ENCODE data around the gene TOX4.
"Not testable (repeated sequence)": the region's sequence is repeated elsewhere in the genome, so short reads cannot be mapped to it uniquely, and the experiment has no call there.

The TOX4 gene

GRCh38 chr14:21536418-21537089 is 59.6 kb downstream of the TOX4 start:
- DNase-seq: no peak

GRCh38 chr14:21537090-21537424 is 60.1 kb downstream of the TOX4 start:
- DNase-seq: no peak

- no peak for DNase-seq
Observed at GRCh38 chr14:21539189-21539940, 62.4 kb downstream of the TOX4 start.

- no peak for DNase-seq
Observed at GRCh38 chr14:21541413-21542074, 64.5 kb downstream of the TOX4 start.

GRCh38 chr14:21543521-21543960 is 66.5 kb downstream of the TOX4 start:
- DNase-seq: no peak

GRCh38 chr14:21543963-21544362 is 67.0 kb downstream of the TOX4 start:
- DNase-seq: no peak

GRCh38 chr14:21544588-21544987 is 67.6 kb downstream of the TOX4 start:
- DNase-seq: not testable (repeated sequence)

All from SIG-M5 (cell line).